GM21515 (cell line): ENCODE results near the gene MARCHF5.

Experiments used
- ATAC-seq: cut with Tn5 transposase; IDR thresholded peaks from one replicate; pipeline ENCODE4 v1.9.1; 2021; ENCODE audit not compliant: unreplicated experiment

Gene MARCHF5

GRCh38 chr10:92290837-92291615, at the start of gene MARCHF5, which contains the start of gene CPEB3:
Gene MARCHF5, plus strand, starts transcription at chr10:92291167. Its CDS starts 328 bp downstream, at chr10:92291495.
Gene CPEB3, minus strand, starts transcription at chr10:92291078. Its CDS starts 50,728 bp downstream, at chr10:92240350.
- peak; percentile 97 for ATAC-seq

GRCh38 chr10:92241501-92241900, 49.5 kb upstream of the MARCHF5 start:
- ATAC-seq = no peak

- no peak for ATAC-seq
These were observed 48.6 kb upstream of the MARCHF5 start for GRCh38 chr10:92242380-92242779.

- no peak for ATAC-seq
These were observed 47.9 kb upstream of the MARCHF5 start for GRCh38 chr10:92242910-92243671.

GRCh38 chr10:92244796-92245195, 46.2 kb upstream of the MARCHF5 start:
- peak; percentile 45 for ATAC-seq

GRCh38 chr10:92248566-92248965, 42.4 kb upstream of the MARCHF5 start:
- ATAC-seq = no peak

DNA sequence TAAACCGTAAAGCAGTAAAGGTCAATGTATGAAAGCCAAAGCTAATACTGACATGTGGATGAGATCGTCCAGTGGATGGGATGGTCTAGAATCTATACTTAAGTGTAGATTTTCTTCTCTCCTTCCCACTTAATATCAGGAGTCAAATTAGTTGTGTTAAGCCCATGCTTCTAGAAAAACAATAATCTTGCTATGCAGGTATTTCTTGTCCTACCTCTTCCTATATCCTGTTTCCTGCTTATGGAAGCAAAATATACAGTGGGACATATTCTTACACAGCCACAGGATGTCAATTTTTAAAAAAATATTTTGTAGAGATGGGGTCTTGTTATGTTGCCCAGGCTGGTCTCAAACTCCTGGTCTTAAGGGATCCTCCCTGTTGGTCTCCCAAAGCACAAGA, 27.6 kb upstream of the MARCHF5 start:
- ATAC-seq = no peak

DNA sequence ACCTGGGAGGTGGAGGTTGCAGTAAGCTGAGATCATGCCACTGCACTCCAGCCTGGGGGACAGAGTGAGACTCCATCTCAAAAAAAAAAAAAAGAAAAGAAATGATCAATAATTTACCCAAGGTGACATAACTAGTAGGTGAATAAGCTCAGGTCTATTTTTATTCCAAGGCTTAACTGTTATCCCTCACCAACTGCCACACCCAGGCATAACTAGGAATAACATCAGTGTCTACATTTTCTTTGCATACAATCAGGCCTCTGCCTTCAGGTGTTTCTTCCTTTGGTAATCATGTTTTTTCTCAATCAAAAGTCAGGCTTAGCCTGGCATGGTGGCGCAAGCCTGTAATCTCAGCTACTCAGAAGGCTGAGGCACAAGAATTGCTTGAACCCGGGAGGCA, 26.7 kb upstream of the MARCHF5 start:
- no peak for ATAC-seq

DNA sequence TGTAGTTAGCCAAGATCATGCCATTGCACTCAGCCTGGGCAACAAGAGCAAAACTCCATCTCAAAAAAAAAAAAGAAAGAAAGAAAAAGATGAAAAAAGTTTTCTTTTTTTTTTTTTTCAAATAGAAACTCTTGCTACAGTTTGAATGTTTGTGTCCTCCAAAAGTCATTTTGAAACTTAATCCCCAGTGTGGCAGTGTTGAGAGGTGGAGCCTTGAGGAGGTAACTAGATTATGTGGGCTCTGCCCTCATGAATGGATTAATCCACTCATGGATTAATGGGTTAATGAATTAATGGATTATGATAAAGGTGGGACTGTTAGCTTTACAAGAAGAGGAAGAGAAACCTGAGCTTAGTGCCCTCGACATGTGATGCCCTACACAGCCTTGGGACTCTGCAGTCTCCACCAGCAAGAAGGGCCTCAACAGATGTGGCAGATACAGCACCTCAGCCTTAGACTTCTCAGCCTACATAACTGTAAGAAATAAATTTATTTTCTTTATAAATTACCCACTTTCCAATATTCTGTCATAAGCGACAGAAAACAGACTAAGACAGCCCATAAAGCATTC, 25.2 kb upstream of the MARCHF5 start:
- ATAC-seq = no peak

GRCh38 chr10:92267343-92267742, 23.6 kb upstream of the MARCHF5 start:
- ATAC-seq = no peak

GRCh38 chr10:92268748-92269147, 22.2 kb upstream of the MARCHF5 start:
- ATAC-seq = no peak

GRCh38 chr10:92274071-92274470, 16.9 kb upstream of the MARCHF5 start:
- no peak for ATAC-seq

DNA sequence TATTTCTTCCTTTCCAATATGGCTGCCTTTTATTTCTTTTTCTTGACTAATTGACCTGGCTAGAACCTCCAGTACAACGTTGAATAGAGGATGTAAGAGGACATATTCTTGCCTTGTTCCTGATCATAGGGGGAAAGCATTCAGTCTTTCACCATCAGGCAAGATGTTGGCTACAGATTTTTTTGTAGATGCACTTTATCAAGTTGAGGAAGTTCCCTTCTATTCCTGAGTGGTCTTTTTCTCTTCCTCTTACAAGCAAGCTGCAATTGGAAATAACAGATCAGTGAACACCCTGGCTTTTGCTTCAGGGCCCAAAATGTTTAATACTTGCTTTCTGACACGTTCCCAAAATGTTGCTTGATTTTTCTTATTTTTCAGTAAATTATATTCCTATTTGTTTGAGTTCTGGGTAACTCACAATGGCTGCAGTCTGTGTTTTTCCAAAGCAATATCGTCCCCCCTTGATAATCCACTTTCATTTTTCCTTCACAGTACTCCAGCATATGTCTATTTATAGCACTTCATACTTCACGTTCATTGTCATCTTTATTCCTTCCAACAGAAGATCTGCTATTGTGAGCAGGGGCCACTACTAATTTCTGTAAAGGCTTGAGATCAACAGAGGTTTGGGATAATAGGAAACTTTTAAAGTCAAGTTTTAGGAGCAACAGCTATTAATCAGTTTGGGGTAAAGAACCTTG, 11.8 kb upstream of the MARCHF5 start:
- ATAC-seq = no peak

- ATAC-seq = no peak
These were observed 6.8 kb upstream of the MARCHF5 start for GRCh38 chr10:92284112-92284704.

DNA sequence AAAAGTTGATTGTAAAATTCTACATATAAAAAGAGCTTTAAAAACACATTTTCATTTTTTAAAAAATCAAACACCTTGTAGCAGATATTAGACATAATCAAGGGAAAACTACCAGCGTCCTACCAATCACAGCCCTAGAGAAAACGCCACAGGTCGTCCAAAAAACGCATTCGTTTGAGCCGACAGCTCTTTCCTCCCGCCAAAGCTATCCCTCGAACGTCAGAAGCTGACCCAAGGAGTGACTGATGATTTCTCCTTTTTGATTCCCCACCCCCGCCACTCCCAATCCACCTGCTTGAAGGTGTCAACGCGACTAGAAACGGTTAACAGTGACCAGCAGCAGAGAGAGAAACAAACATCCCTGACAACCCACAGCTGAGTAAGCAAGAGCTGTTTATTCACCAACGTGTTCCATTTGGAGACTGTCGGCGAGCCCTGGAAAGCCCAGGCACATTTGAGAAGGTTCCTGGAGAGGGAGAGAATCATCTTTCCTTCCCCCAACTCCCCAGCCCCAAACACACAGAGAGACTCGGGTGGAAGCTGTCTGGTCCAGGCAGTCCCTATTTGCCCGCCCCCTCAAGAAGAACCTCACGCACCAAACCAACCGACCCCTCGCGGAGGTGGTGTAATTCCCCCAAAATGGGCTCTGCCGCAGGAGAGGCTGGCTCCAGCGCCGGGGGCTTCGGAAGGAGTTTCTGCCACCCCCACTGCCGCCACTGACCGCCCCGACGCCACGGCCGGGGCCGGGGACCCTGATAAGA, 711 bp upstream of the MARCHF5 start:
- peak; percentile 19 for ATAC-seq

- no peak for ATAC-seq
These were observed 574 bp downstream of the MARCHF5 start for GRCh38 chr10:92291616-92291865.

- no peak for ATAC-seq
These were observed 1.2 kb downstream of the MARCHF5 start for GRCh38 chr10:92291921-92292845.

GRCh38 chr10:92298487-92298886, 7.5 kb downstream of the MARCHF5 start:
- ATAC-seq = no peak

- ATAC-seq = no peak
These were observed 12.1 kb downstream of the MARCHF5 start for GRCh38 chr10:92303096-92303495.
